Thymus (tissue), 11 donors: Measurements from ENCODE around the gene HRAS. TPM values are rescaled to one million over a fixed set of nuclear protein-coding genes. Genes with fewer than 3 reads are reported as not detected.

Experiments used
- DNase-seq, 9 donors: peaks; one replicate each; pipeline ENCODE4 v3.0.0-alpha.2; 2013; ENCODE audit warnings: low spot score in 9 of 9, low read depth in 6 of 9, missing footprints in 1 of 9
- H3K27ac ChIP-seq, 2 donors: one replicate each; pipeline ENCODE4 v1.5.1; 2013; ENCODE audit warnings: control low read depth in 1 of 2, low read depth in 1 of 2, low read length in 1 of 2, mild to moderate bottlenecking in 1 of 2, moderate library complexity in 1 of 2
- H3K27me3 ChIP-seq, 2 donors: one replicate each; pipeline ENCODE4 v1.5.1; 2013; ENCODE audit warnings: low read length in 1 of 2; ENCODE audit not compliant: control insufficient read depth in 2 of 2, insufficient read depth in 1 of 2
- H3K36me3 ChIP-seq, 2 donors: one replicate each; pipeline ENCODE4 v1.5.1; 2013; ENCODE audit warnings: low read length in 1 of 2, mild to moderate bottlenecking in 1 of 2, moderate library complexity in 1 of 2; ENCODE audit not compliant: control insufficient read depth in 2 of 2, insufficient read depth in 2 of 2
- H3K4me1 ChIP-seq, 2 donors: one replicate each; pipeline ENCODE4 v1.5.1; 2013; ENCODE audit warnings: low read length in 2 of 2; ENCODE audit not compliant: control insufficient read depth in 2 of 2, insufficient read depth in 2 of 2
- H3K4me3 ChIP-seq, 2 donors: one replicate each; pipeline ENCODE4 v1.5.1; 2013; ENCODE audit warnings: low read length in 2 of 2, control low read depth in 1 of 2, mild to moderate bottlenecking in 1 of 2
- H3K9me3 ChIP-seq, 2 donors: one replicate each; pipeline ENCODE4 v1.5.1; 2013; ENCODE audit warnings: low read length in 1 of 2, mild to moderate bottlenecking in 1 of 2; ENCODE audit not compliant: control insufficient read depth in 2 of 2, insufficient read depth in 1 of 2
- WGBS: extraction: QIAGEN DNeasy Blood & Tissue Kit; methylation state at CpG from one replicate; pipeline ENCODE4 v1.1.7; 2013; 5-methylcytosine and 5-hydroxymethylcytosine counted together
- polyA plus RNA-seq: library from polyadenylated mRNA; stranded (reverse); fragments of 200-250 nt; gene quantifications from one replicate; pipeline ENCODE4 v1.2.3, GENCODE V29; 2013
- total RNA-seq: library from RNA; stranded (reverse); fragments of 120-200 nt; gene quantifications from one replicate; pipeline ENCODE4 v1.2.4, GENCODE V29; 2013
- donor health status: healthy.

Gene HRAS
- total and polyA plus RNA-seq, 2 donors = 44.1 to 145 TPM

DNA sequence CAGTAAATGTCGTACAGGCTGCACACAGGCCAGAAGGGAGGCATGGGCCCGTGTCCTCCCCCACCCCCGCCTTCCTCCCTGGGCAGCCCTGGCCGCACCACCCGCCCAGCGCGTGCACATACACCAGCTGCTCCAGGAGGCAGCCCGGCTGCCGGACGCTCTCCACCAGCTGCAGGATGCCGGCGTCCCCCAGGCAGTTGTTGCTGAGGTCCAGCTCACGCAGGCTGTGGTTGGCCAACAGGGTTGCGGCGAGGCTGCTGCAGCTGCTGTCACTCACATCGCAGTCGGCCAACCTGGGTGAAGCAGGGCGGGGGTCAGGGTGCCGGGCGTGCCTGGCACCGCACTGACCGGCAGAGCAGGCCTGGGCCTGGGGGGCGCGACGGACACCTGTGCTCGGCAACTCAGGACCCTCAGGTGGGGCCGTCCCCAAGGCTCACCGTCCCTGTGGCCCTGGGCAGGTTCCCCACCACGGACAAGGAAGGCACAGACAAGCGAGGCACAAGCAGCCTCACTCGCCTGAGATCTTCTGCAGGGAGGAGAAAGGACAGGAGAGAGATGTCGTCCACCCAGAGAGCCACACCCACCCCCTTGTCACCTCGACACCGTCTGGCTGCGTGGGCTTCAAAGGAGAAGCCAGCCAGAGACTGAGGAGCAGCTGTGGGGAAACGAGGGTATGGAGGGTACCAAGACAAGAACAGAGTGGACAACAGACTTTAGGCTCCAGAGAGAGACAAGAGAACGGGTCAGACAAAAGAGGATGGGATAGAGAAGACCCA lies 40.4 kb downstream of the HRAS start:
- H3K36me3 ChIP-seq = peaks cover 59 to 75% of the 10 kb centered on the region in 2 donors
- no peak overlapping the region for H3K4me3 ChIP-seq
- no peaks in the 10 kb centered on the region for H3K4me1 ChIP-seq
- no peak overlapping the region for H3K27ac ChIP-seq
- no peaks in the 10 kb centered on the region for H3K27me3 ChIP-seq
- no peak for DNase-seq
- H3K9me3 ChIP-seq = no peaks in the 10 kb centered on the region
- WGBS = 96% methylated on average over 37 of the region's 37 CpGs

- WGBS = 94% methylated on average over 32 of the region's 32 CpGs
- no peak for DNase-seq
- Histone ChIP-seq H3K4me3 (no peak overlapping the region), H3K36me3 (peaks cover 36 to 60% of the 10 kb centered on the region in 2 donors), H3K9me3 (no peaks in the 10 kb centered on the region), H3K27ac (no peak overlapping the region), H3K27me3 (no peaks in the 10 kb centered on the region), H3K4me1 (no peaks in the 10 kb centered on the region)
These were observed 42.7 kb downstream of the HRAS start for GRCh38 chr11:492427-493226.

DNA sequence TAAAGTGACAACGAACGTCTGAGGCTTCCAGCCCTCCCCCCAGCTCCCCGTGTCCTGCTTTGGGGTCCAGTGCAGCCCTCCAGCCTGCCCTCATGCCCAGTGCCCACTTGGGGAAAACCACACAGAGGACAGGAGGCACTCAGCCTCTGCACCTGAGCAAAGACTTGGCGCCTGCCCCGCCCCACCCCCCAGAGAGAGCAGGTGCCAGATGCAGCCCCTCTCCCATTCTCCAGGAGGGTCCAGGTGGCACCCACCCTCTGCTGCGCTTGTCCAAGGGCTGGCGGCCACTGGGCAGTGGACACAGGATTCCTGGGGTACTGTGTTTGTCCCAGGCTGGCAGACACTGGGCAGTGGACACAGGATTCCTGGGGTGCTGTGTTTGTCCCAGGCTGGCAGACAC lies 44.0 kb downstream of the HRAS start:
- Histone ChIP-seq H3K9me3 (no peaks in the 10 kb centered on the region), H3K36me3 (peaks cover 26 to 51% of the 10 kb centered on the region in 2 donors), H3K27me3 (no peaks in the 10 kb centered on the region), H3K27ac (no peak overlapping the region), H3K4me3 (no peak overlapping the region), H3K4me1 (no peaks in the 10 kb centered on the region)
- WGBS = 95% methylated on average over 7 of the region's 7 CpGs
- no peak for DNase-seq

DNA sequence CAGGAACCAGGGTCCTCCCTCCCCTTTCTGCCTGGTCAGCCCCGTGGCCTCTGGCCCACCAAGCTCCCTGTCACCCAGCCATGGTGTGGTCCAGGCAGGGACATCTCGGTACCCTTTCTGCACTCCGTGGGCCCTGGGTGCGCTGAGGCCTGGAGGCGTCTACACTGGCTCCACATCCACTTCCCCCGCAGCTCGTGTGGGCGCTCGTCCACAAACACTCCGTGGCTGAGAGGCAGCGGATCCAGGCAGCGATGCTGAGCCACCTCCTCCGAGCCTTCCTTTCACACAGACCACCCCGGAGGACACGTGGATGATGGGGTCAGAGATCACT lies 44.5 kb downstream of the HRAS start:
- H3K27me3 ChIP-seq = no peaks in the 10 kb centered on the region
- peaks cover 24 to 51% of the 10 kb centered on the region in 2 donors for H3K36me3 ChIP-seq
- 96% methylated on average over 15 of the region's 15 CpGs for WGBS
- H3K27ac ChIP-seq = no peak overlapping the region
- no peak overlapping the region for H3K4me3 ChIP-seq
- DNase-seq = no peak
- H3K9me3 ChIP-seq = no peaks in the 10 kb centered on the region
- no peaks in the 10 kb centered on the region for H3K4me1 ChIP-seq

DNA sequence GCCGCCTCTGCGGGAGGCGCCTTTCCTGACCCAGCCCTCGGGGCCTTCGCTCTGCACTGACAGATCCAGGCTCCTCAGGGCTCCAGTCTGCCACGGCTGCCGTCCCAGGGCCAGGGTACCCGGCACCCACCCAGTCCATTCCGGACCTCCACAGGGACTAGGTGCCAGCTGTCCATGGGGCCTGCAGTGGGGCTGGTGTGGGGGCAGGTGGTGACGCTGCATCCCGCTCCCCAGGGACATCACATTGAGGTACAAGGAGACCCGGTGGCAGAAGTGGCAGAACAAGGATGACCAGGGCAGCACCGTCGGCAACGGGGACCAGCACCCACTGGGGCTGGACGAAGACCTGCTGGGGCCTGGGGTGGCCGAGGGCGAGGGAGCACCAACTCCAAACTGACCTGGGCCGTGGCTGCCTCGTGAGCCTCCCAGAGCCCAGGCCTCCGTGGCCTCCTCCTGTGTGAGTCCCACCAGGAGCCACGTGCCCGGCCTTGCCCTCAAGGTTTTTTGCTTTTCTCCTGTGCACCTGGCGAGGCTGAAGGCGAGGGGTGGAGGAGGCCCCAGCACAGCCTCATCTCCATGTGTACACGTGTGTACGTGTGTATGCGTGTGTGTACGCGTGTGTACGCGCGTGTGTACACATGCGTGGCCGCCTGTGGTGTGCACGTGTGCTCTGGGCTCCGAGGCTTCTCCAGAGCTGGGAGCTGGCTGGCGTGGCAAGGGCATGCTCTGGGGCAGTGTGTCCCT lies 45.0 kb downstream of the HRAS start:
- H3K4me3 ChIP-seq = no peak overlapping the region
- DNase-seq = no peak
- H3K27me3 ChIP-seq = no peaks in the 10 kb centered on the region
- H3K36me3 ChIP-seq = peaks cover 18 to 51% of the 10 kb centered on the region in 2 donors
- H3K4me1 ChIP-seq = no peaks in the 10 kb centered on the region
- 96% methylated on average over 38 of the region's 38 CpGs for WGBS
- H3K9me3 ChIP-seq = no peaks in the 10 kb centered on the region
- no peak overlapping the region for H3K27ac ChIP-seq

DNA sequence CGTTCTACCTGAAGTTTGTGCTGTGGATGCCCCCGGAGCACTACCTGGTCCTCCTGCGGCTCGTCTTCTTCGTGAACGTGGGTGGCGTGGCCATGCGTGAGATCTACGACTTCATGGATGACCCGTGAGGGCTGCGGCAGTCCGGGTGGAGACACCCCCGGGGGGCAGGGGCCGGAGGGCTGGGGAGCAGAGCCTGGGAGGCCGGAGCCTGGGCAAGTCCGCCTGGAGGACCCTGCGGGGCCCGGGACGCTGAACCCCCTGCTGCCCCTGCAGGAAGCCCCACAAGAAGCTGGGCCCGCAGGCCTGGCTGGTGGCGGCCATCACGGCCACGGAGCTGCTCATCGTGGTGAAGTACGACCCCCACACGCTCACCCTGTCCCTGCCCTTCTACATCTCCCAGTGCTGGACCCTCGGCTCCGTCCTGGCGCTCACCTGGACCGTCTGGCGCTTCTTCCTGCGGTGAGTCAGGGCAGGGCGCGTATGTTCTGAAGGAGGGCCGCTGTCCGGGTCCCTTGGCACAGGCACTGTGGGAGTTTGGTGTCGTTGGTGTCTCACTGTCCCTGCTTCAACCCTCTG lies 45.7 kb downstream of the HRAS start:
- H3K36me3 ChIP-seq = peaks cover 15 to 45% of the 10 kb centered on the region in 2 donors
- H3K27me3 ChIP-seq = no peaks in the 10 kb centered on the region
- no peak for DNase-seq
- no peaks in the 10 kb centered on the region for H3K4me1 ChIP-seq
- H3K27ac ChIP-seq = no peak overlapping the region
- H3K9me3 ChIP-seq = no peaks in the 10 kb centered on the region
- H3K4me3 ChIP-seq = no peak overlapping the region
- WGBS = 97% methylated on average over 37 of the region's 37 CpGs

GRCh38 chr11:488992-489391 lies 46.4 kb downstream of the HRAS start:
- H3K9me3 ChIP-seq = no peaks in the 10 kb centered on the region
- H3K27ac ChIP-seq = no peak overlapping the region
- H3K4me3 ChIP-seq = no peak overlapping the region
- no peaks in the 10 kb centered on the region for H3K27me3 ChIP-seq
- 98% methylated on average over 19 of the region's 19 CpGs for WGBS
- no peak for DNase-seq
- no peaks in the 10 kb centered on the region for H3K4me1 ChIP-seq
- peaks cover 8 to 38% of the 10 kb centered on the region in 2 donors for H3K36me3 ChIP-seq

- Histone ChIP-seq H3K27ac (no peak overlapping the region), H3K27me3 (no peaks in the 10 kb centered on the region), H3K4me1 (no peaks in the 10 kb centered on the region), H3K9me3 (no peaks in the 10 kb centered on the region), H3K36me3 (peaks cover 8 to 33% of the 10 kb centered on the region in 2 donors), H3K4me3 (no peak overlapping the region)
- 98% methylated on average over 19 of the region's 19 CpGs for WGBS
- DNase-seq = no peak
These were observed 46.8 kb downstream of the HRAS start for GRCh38 chr11:488579-488978.
